ENCODE data around the gene KLC1.

- TF ChIP-seq CTCF (IDR thresholded peaks at IDR 0.05) (no peak), POLR2A (IDR thresholded peaks at IDR 0.05) (no peak)
Observed at GRCh38 chr14:103597623-103598377, 31.2 kb upstream of the KLC1 start.

Data from heart left ventricle (tissue), 13 donors.